Measurements from ENCODE around the gene MYO16.

The MYO16 gene

GRCh38 chr13:108676620-108677019 lies 47.2 kb downstream of the MYO16 start:
- no peaks in the 10 kb centered on the region for H3K27me3 ChIP-seq (ENCODE audit: insufficient read depth, low read length, poor library complexity, severe bottlenecking)
- H4K20me1 ChIP-seq (ENCODE audit: insufficient read depth, low read length, poor library complexity, severe bottlenecking), result no peaks in the 10 kb centered on the region
- no peaks in the 10 kb centered on the region for H3K79me2 ChIP-seq (ENCODE audit: insufficient read depth, low read length)
- H3K36me3 ChIP-seq (ENCODE audit: insufficient read depth, low read length), result no peaks in the 10 kb centered on the region
- no peak overlapping the region for H2AFZ ChIP-seq (ENCODE audit: low read length)
- no peaks in the 10 kb centered on the region for H3K9me2 ChIP-seq (replicated peaks; ENCODE audit: low read depth, low read length)
- TF ChIP-seq, protein P1, sequence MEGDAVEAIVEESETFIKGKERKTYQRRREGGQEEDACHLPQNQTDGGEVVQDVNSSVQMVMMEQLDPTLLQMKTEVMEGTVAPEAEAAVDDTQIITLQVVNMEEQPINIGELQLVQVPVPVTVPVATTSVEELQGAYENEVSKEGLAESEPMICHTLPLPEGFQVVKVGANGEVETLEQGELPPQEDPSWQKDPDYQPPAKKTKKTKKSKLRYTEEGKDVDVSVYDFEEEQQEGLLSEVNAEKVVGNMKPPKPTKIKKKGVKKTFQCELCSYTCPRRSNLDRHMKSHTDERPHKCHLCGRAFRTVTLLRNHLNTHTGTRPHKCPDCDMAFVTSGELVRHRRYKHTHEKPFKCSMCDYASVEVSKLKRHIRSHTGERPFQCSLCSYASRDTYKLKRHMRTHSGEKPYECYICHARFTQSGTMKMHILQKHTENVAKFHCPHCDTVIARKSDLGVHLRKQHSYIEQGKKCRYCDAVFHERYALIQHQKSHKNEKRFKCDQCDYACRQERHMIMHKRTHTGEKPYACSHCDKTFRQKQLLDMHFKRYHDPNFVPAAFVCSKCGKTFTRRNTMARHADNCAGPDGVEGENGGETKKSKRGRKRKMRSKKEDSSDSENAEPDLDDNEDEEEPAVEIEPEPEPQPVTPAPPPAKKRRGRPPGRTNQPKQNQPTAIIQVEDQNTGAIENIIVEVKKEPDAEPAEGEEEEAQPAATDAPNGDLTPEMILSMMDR (conservative IDR thresholded peaks at IDR 0.05; ENCODE audit: low read length), result no peak
- no peak for TF ChIP-seq EZH2phosphoT487 (IDR thresholded peaks at IDR 0.05; ENCODE audit: borderline replicate concordance)
- no peak overlapping the region for H3K9ac ChIP-seq (ENCODE audit: low read depth, low read length, poor library complexity, severe bottlenecking)
- H3F3A ChIP-seq (ENCODE audit: low read depth), result no peaks in the 10 kb centered on the region
- H3K4me2 ChIP-seq (ENCODE audit: low read depth, low read length, poor library complexity, severe bottlenecking), result no peak overlapping the region
- H3K4me1 ChIP-seq (ENCODE audit: insufficient read depth, low read length, poor library complexity, severe bottlenecking), result no peaks in the 10 kb centered on the region
- H3K9me3 ChIP-seq (ENCODE audit: insufficient read depth, low read depth, low read length), result no peaks in the 10 kb centered on the region
- no peak overlapping the region for H3K4me3 ChIP-seq (ENCODE audit: low read length, poor library complexity, severe bottlenecking)

- no peaks in the 10 kb centered on the region for H3K79me2 ChIP-seq (ENCODE audit: insufficient read depth, low read length)
- no peaks in the 10 kb centered on the region for H3K36me3 ChIP-seq (ENCODE audit: insufficient read depth, low read length)
- no peaks in the 10 kb centered on the region for H3K4me1 ChIP-seq (ENCODE audit: insufficient read depth, low read length, poor library complexity, severe bottlenecking)
- no peaks in the 10 kb centered on the region for H3K9me3 ChIP-seq (ENCODE audit: insufficient read depth, low read depth, low read length)
- no peak overlapping the region for H3K4me3 ChIP-seq (ENCODE audit: low read length, poor library complexity, severe bottlenecking)
- H3K4me2 ChIP-seq (ENCODE audit: low read depth, low read length, poor library complexity, severe bottlenecking), result no peak overlapping the region
- H3K9me2 ChIP-seq (replicated peaks; ENCODE audit: low read depth, low read length), result no peaks in the 10 kb centered on the region
- no peak overlapping the region for H3K9ac ChIP-seq (ENCODE audit: low read depth, low read length, poor library complexity, severe bottlenecking)
- TF ChIP-seq EZH2phosphoT487 (IDR thresholded peaks at IDR 0.05; ENCODE audit: borderline replicate concordance), result no peak
- TF ChIP-seq, protein P1 (conservative IDR thresholded peaks at IDR 0.05; ENCODE audit: low read length), result no peak
- H4K20me1 ChIP-seq (ENCODE audit: insufficient read depth, low read length, poor library complexity, severe bottlenecking), result no peaks in the 10 kb centered on the region
- H3F3A ChIP-seq (ENCODE audit: low read depth), result no peaks in the 10 kb centered on the region
- H2AFZ ChIP-seq (ENCODE audit: low read length), result no peak overlapping the region
- no peaks in the 10 kb centered on the region for H3K27me3 ChIP-seq (ENCODE audit: insufficient read depth, low read length, poor library complexity, severe bottlenecking)
Observed at GRCh38 chr13:108677806-108678205, 48.4 kb downstream of the MYO16 start.

- Histone ChIP-seq H3K9me3 (ENCODE audit: insufficient read depth, low read depth, low read length) (no peaks in the 10 kb centered on the region), H2AFZ (ENCODE audit: low read length) (no peak overlapping the region), H4K20me1 (ENCODE audit: insufficient read depth, low read length, poor library complexity, severe bottlenecking) (no peaks in the 10 kb centered on the region), H3K9me2 (replicated peaks; ENCODE audit: low read depth, low read length) (no peaks in the 10 kb centered on the region), H3K9ac (ENCODE audit: low read depth, low read length, poor library complexity, severe bottlenecking) (no peak overlapping the region), H3F3A (ENCODE audit: low read depth) (no peaks in the 10 kb centered on the region), H3K4me2 (ENCODE audit: low read depth, low read length, poor library complexity, severe bottlenecking) (no peak overlapping the region), H3K79me2 (ENCODE audit: insufficient read depth, low read length) (no peaks in the 10 kb centered on the region), H3K36me3 (ENCODE audit: insufficient read depth, low read length) (no peaks in the 10 kb centered on the region), H3K4me1 (ENCODE audit: insufficient read depth, low read length, poor library complexity, severe bottlenecking) (no peaks in the 10 kb centered on the region), H3K27me3 (ENCODE audit: insufficient read depth, low read length, poor library complexity, severe bottlenecking) (no peaks in the 10 kb centered on the region), H3K4me3 (ENCODE audit: low read length, poor library complexity, severe bottlenecking) (no peak overlapping the region)
- TF ChIP-seq EZH2phosphoT487 (IDR thresholded peaks at IDR 0.05; ENCODE audit: borderline replicate concordance), result no peak
- TF ChIP-seq, protein P1 (conservative IDR thresholded peaks at IDR 0.05; ENCODE audit: low read length), result no peak
Observed at GRCh38 chr13:108680011-108680410, 50.6 kb downstream of the MYO16 start.
